Endodermal cell (in vitro differentiated cells): ENCODE data around the gene TMPRSS2. TPM values are rescaled to one million over a fixed set of nuclear protein-coding genes. Genes with fewer than 3 reads are reported as not detected.

Experiments used
- DNase-seq: peaks from one replicate; pipeline ENCODE4 v3.0.0-alpha.2; 2017
- H3K27ac ChIP-seq: 2 replicates; pipeline ENCODE4 v1.5.1; 2013; ENCODE audit warnings: mild to moderate bottlenecking, low read depth, low read length, moderate library complexity
- H3K27me3 ChIP-seq: 2 replicates; pipeline ENCODE4 v1.6.1; 2013; ENCODE audit warnings: mild to moderate bottlenecking, low read length, moderate library complexity; ENCODE audit not compliant: insufficient read depth, control insufficient read depth, poor library complexity, severe bottlenecking
- H3K36me3 ChIP-seq: 2 replicates; pipeline ENCODE4 v1.7.0; 2013; ENCODE audit warnings: mild to moderate bottlenecking, low read length, moderate library complexity; ENCODE audit not compliant: control insufficient read depth, insufficient read depth
- H3K4me1 ChIP-seq: one replicate; pipeline ENCODE4 v1.7.0; 2013; ENCODE audit warnings: low read length; ENCODE audit not compliant: control insufficient read depth, insufficient read depth
- H3K4me3 ChIP-seq: 2 replicates; pipeline ENCODE4 v1.5.1; 2013; ENCODE audit warnings: mild to moderate bottlenecking, low read length, moderate library complexity
- H3K9ac ChIP-seq: 2 replicates; pipeline ENCODE4 v1.6.1; 2013; ENCODE audit warnings: mild to moderate bottlenecking, low read length, moderate library complexity; ENCODE audit not compliant: poor library complexity, severe bottlenecking; ENCODE audit errors: extremely low read depth
- H3K9me3 ChIP-seq: 2 replicates; pipeline ENCODE4 v1.6.1; 2013; ENCODE audit warnings: mild to moderate bottlenecking, low read length, moderate library complexity; ENCODE audit not compliant: control insufficient read depth
- H3K27ac Mint-ChIP-seq: 2 replicates; pipeline ENCODE4 v1.8.0; 2020; ENCODE audit warnings: mixed read lengths
- H3K27me3 Mint-ChIP-seq: 2 replicates; pipeline ENCODE4 v1.8.0; 2021; ENCODE audit warnings: mild to moderate bottlenecking, mixed read lengths; ENCODE audit not compliant: insufficient read depth
- H3K36me3 Mint-ChIP-seq: 2 replicates; pipeline ENCODE4 v1.8.0; 2020; ENCODE audit warnings: low read depth, mixed read lengths
- H3K4me1 Mint-ChIP-seq: 2 replicates; pipeline ENCODE4 v1.8.0; 2020; ENCODE audit warnings: mixed read lengths
- H3K4me3 Mint-ChIP-seq: 2 replicates; pipeline ENCODE4 v1.8.0; 2020; ENCODE audit warnings: mild to moderate bottlenecking, moderate library complexity, mixed read lengths
- H3K9me3 Mint-ChIP-seq: 2 replicates; pipeline ENCODE4 v1.8.0; 2020; ENCODE audit warnings: mild to moderate bottlenecking, mixed read lengths
- CTCF ChIP-seq: fragments of 200-600 bp; sonication (generic); conservative IDR thresholded peaks from 2 replicates; pipeline ENCODE4 v1.5.0; 2021; ENCODE audit warnings: antibody characterized with exemption, mild to moderate bottlenecking
- WGBS, 2 experiments: methylation state at CpG; one replicate each; pipeline versions ENCODE4 v1.1.5 to v1.1.7; 2013; ENCODE audit warnings: missing lambda C conversion rate in 2 of 2, mixed read lengths in 1 of 2; ENCODE audit not compliant: insufficient coverage in 1 of 2, insufficient read length in 1 of 2; 5-methylcytosine and 5-hydroxymethylcytosine counted together
- total RNA-seq, 2 donors: library from RNA; stranded (reverse); fragmentation: NEBNext Ultra II Directional in 1 of 2; extraction: Animal tissue kit (Norgen Biotek cat#: 25700) in 1 of 2; gene quantifications; 2 replicates in 1 of 2; 3 replicates in 1 of 2; pipeline ENCODE4 v1.2.1, GENCODE V29; 2021

The TMPRSS2 gene
- total RNA-seq, 2 donors from 2014 or later = 17.6 to 19.2 TPM

- H3K27ac ChIP-seq = no peak overlapping the region
- no peaks in the 10 kb centered on the region for H3K36me3 ChIP-seq
- Mint-ChIP-seq H3K4me1 (no peaks in the 10 kb centered on the region), H3K36me3 (peaks cover 21% of the 10 kb centered on the region), H3K27me3 (no peaks in the 10 kb centered on the region), H3K9me3 (no peaks in the 10 kb centered on the region), H3K4me3 (no peak overlapping the region), H3K27ac (no peak overlapping the region)
- no peak for DNase-seq
- TF ChIP-seq CTCF = no peak
- H3K9ac ChIP-seq = no peak overlapping the region
- WGBS, 2 experiments = 84% methylated on average over 6 of the region's 7 CpGs
- no peaks in the 10 kb centered on the region for H3K4me1 ChIP-seq
- H3K4me3 ChIP-seq = no peak overlapping the region
- H3K27me3 ChIP-seq = no peaks in the 10 kb centered on the region
- no peaks in the 10 kb centered on the region for H3K9me3 ChIP-seq
These were observed 18.6 kb downstream of the TMPRSS2 start for GRCh38 chr21:41489329-41489728.

- H3K9ac ChIP-seq = no peak overlapping the region
- no peaks in the 10 kb centered on the region for H3K27me3 ChIP-seq
- no peaks in the 10 kb centered on the region for H3K4me1 ChIP-seq
- 93% methylated on average over 13 to 14 of the region's 14 CpGs for WGBS, 2 experiments
- Mint-ChIP-seq H3K27ac (no peak overlapping the region), H3K4me3 (no peak overlapping the region), H3K36me3 (peaks cover 18% of the 10 kb centered on the region), H3K4me1 (no peaks in the 10 kb centered on the region), H3K9me3 (no peaks in the 10 kb centered on the region), H3K27me3 (no peaks in the 10 kb centered on the region)
- no peaks in the 10 kb centered on the region for H3K9me3 ChIP-seq
- TF ChIP-seq CTCF = no peak
- H3K36me3 ChIP-seq = no peaks in the 10 kb centered on the region
- no peak for DNase-seq
- H3K27ac ChIP-seq = no peak overlapping the region
- no peak overlapping the region for H3K4me3 ChIP-seq
These were observed 19.9 kb downstream of the TMPRSS2 start for GRCh38 chr21:41488080-41488479.

- Mint-ChIP-seq H3K4me3 (no peak overlapping the region), H3K36me3 (peaks cover 18% of the 10 kb centered on the region), H3K27me3 (no peaks in the 10 kb centered on the region), H3K4me1 (no peaks in the 10 kb centered on the region), H3K9me3 (no peaks in the 10 kb centered on the region), H3K27ac (no peak overlapping the region)
- H3K27ac ChIP-seq = no peak overlapping the region
- no peak for DNase-seq
- WGBS, 2 experiments = 92 to 100% methylated on average over 3 to 6 of the region's 6 CpGs
- no peak overlapping the region for H3K4me3 ChIP-seq
- no peak for TF ChIP-seq CTCF
- no peaks in the 10 kb centered on the region for H3K9me3 ChIP-seq
- H3K36me3 ChIP-seq = no peaks in the 10 kb centered on the region
- H3K27me3 ChIP-seq = no peaks in the 10 kb centered on the region
- H3K9ac ChIP-seq = no peak overlapping the region
- H3K4me1 ChIP-seq = no peaks in the 10 kb centered on the region
These were observed 20.9 kb downstream of the TMPRSS2 start for GRCh38 chr21:41487082-41487481.
